ENCODE data around the gene NMNAT2. TPM values are rescaled to one million over a fixed set of nuclear protein-coding genes. Genes with fewer than 3 reads are reported as not detected.

Gene NMNAT2
- total and polyA plus RNA-seq, 2 of the 8 experiments (the other 6 are each of a cell fraction or from before 2014, with no cell fraction given), result 6.5 to 20.9 TPM

DNA sequence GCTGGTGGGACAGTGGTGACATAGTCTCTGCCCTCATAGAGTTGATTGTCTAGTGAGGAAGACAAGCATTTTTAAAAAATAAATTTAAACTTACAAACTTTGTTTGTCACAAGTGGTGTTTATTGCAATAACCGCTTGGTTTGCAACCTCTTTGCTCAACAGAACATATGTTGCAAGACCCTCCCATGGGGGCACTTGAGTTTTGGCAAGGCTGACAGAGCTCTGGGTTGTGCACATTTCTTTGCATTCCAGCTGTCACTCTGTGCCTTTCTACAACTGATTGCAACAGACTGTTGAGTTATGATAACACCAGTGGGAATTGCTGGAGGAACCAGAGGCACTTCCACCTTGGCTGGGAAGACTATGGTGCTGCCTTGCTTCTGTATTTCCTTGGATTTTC, 173.7 kb downstream of the NMNAT2 start (continued):
- no peak for TF ChIP-seq CHD7 (IDR thresholded peaks at IDR 0.05; ENCODE audit: insufficient replicate concordance, low read length)
- no peak for TF ChIP-seq TAF1 (IDR thresholded peaks at IDR 0.05; ENCODE audit: low read depth, low read length)
- no peak for TF ChIP-seq JUN (IDR thresholded peaks at IDR 0.05; ENCODE audit: low read depth, low read length)
- no peak for TF ChIP-seq SP2 (IDR thresholded peaks at IDR 0.05; ENCODE audit: low read length)
- TF ChIP-seq ZNF274 (IDR thresholded peaks at IDR 0.05; ENCODE audit: borderline replicate concordance, extremely low read depth, low read length), result no peak
- no peak for TF ChIP-seq TAF7 (optimal IDR thresholded peaks at IDR 0.05; ENCODE audit: borderline replicate concordance, low read depth, low read length)
- TF ChIP-seq POU5F1 (IDR thresholded peaks at IDR 0.05; ENCODE audit: low read depth, low read length), result no peak
- no peak for TF ChIP-seq MAX (IDR thresholded peaks at IDR 0.05)
- TF ChIP-seq NANOG (IDR thresholded peaks at IDR 0.05; ENCODE audit: insufficient read depth, low read depth, low read length, poor library complexity, severe bottlenecking), result no peak
- no peak for TF ChIP-seq CHD2 (IDR thresholded peaks at IDR 0.05; ENCODE audit: low read length)
- TF ChIP-seq CHD1 (IDR thresholded peaks at IDR 0.05; ENCODE audit: low read depth, low read length), result no peak
